Breast epithelium (tissue), 4 donors: ENCODE measurements around the gene KIDINS220. TPM values are rescaled to one million over a fixed set of nuclear protein-coding genes. Genes with fewer than 3 reads are reported as not detected.

Experiments
- DNase-seq, 2 donors: peaks; one replicate each; pipeline ENCODE4 v3.0.0-alpha.2; 2019; ENCODE audit warnings: low spot score in 2 of 2
- H3K27ac ChIP-seq, 2 donors: fragments of 200-600 bp; sonication (generic) in 1 of 2; one replicate each; pipeline ENCODE4 v1.5.1; 2016 to 2019; ENCODE audit warnings: mild to moderate bottlenecking in 1 of 2
- H3K27me3 ChIP-seq, 2 donors: fragments of 200-600 bp; sonication (generic) in 1 of 2; one replicate each; pipeline versions ENCODE4 v1.5.1 to v1.6.0; 2017 to 2019; ENCODE audit warnings: control low read depth in 1 of 2, mild to moderate bottlenecking in 1 of 2
- H3K36me3 ChIP-seq: fragments of 200-600 bp; one replicate; pipeline ENCODE4 v1.5.1; 2019
- H3K4me1 ChIP-seq, 2 donors: fragments of 200-600 bp; sonication (generic); one replicate each; pipeline ENCODE4 v1.5.1; 2016 to 2019; ENCODE audit warnings: control low read depth in 1 of 2
- H3K4me3 ChIP-seq, 3 donors: fragments of 200-600 bp; sonication (generic); 1 replicate in 2 of 3; 2 replicates in 1 of 3; pipeline ENCODE4 v1.5.1; 2016 to 2019; ENCODE audit warnings: mild to moderate bottlenecking in 3 of 3, moderate library complexity in 2 of 3
- H3K9me3 ChIP-seq, 2 donors: fragments of 200-600 bp; sonication (generic) in 1 of 2; one replicate each; pipeline ENCODE4 v1.5.1; 2016 to 2019; ENCODE audit warnings: control low read depth in 1 of 2
- POLR2A ChIP-seq: fragments of 450-650 bp; IDR thresholded peaks from one replicate; pipeline ENCODE4 v1.6.1; 2016; ENCODE audit warnings: antibody characterized with exemption, mild to moderate bottlenecking, moderate library complexity
- POLR2AphosphoS5 ChIP-seq, 3 donors: sonication (generic); formaldehyde crosslinking; IDR thresholded peaks; one replicate each; pipeline ENCODE4 v1.6.1; 2017; ENCODE audit warnings: antibody characterized with exemption in 3 of 3
- intact Hi-C: fragments of 100-400 bp; cut with DNase I; formaldehyde crosslinking; loops from one replicate; pipeline ENCODE4 v1.15.1; 2023; ENCODE audit warnings: low total_unique reads
- total RNA-seq, 3 donors: library from RNA; depleted of rRNA; stranded (reverse); fragments of >200 nt; gene quantifications; one replicate each; pipeline ENCODE4 v1.1.0, GENCODE V29; 2016
- TF ChIP-seq, protein P1 (sequence below), 3 donors: fragments of 450-650 bp; IDR thresholded peaks; one replicate each; pipeline ENCODE4 v1.5.1; 2016 to 2017; ENCODE audit warnings: antibody characterized with exemption in 3 of 3, mild to moderate bottlenecking in 3 of 3, moderate library complexity in 3 of 3

KIDINS220 gene
- total RNA-seq, 3 donors from 2014 or later: 73.1 to 120 (median 87.2) TPM

DNA sequence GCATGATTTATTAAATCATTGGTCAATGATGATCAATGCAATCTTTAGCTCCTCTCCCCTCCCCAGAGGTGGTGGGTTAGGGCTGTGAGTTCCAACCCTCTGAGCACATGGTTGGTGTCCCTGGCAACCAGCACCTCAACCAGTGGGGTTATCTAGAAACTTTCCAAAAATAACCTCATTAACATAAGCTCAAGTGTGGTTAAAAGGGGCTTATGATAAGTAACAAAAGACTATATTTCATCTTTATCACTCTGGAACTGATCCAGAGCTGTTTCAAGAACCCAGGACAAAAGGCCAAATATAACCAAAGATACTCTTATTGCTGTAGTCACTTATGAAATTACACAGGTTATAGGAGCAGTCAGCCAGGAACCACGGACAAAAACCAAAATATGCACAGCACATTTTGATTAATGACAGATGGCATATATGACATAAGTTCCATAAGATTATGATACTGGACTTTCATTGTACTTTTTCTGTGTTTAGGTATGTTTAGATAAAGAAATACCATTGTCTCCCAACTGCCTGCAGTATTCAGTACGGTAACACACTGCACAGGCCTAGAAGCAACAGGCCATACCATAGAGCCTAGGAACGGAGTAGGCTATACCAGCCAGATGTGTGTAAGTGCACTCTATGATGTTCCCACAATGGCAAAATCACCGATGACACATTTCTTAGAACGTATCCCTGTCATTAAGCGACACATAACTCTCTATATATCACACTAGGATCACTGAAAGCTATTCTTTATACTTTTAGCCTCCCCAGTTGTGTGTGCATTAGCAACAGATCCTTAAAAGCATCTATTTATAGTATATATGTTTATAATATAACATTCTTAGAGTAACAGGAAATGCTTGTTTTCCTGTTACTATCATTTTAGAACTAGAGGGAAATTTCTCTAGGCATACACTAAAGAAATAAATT, 31.9 kb downstream of the KIDINS220 start:
- Histone ChIP-seq H3K9me3 (no peaks in the 10 kb centered on the region), H3K4me3 (no peak overlapping the region), H3K27ac (peak overlapping the region in 1 of 2 donors; percentile 68), H3K4me1 (no peaks in the 10 kb centered on the region), H3K27me3 (no peaks in the 10 kb centered on the region), H3K36me3 (peaks cover 6% of the 10 kb centered on the region)
- DNase-seq: no peak
- intact Hi-C loops: no loop called here
- TF ChIP-seq, protein P1, sequence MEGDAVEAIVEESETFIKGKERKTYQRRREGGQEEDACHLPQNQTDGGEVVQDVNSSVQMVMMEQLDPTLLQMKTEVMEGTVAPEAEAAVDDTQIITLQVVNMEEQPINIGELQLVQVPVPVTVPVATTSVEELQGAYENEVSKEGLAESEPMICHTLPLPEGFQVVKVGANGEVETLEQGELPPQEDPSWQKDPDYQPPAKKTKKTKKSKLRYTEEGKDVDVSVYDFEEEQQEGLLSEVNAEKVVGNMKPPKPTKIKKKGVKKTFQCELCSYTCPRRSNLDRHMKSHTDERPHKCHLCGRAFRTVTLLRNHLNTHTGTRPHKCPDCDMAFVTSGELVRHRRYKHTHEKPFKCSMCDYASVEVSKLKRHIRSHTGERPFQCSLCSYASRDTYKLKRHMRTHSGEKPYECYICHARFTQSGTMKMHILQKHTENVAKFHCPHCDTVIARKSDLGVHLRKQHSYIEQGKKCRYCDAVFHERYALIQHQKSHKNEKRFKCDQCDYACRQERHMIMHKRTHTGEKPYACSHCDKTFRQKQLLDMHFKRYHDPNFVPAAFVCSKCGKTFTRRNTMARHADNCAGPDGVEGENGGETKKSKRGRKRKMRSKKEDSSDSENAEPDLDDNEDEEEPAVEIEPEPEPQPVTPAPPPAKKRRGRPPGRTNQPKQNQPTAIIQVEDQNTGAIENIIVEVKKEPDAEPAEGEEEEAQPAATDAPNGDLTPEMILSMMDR (IDR thresholded peaks at IDR 0.05): no peak
- no peak for TF ChIP-seq POLR2A
- TF ChIP-seq POLR2AphosphoS5 (IDR thresholded peaks at IDR 0.05): no peak

DNA sequence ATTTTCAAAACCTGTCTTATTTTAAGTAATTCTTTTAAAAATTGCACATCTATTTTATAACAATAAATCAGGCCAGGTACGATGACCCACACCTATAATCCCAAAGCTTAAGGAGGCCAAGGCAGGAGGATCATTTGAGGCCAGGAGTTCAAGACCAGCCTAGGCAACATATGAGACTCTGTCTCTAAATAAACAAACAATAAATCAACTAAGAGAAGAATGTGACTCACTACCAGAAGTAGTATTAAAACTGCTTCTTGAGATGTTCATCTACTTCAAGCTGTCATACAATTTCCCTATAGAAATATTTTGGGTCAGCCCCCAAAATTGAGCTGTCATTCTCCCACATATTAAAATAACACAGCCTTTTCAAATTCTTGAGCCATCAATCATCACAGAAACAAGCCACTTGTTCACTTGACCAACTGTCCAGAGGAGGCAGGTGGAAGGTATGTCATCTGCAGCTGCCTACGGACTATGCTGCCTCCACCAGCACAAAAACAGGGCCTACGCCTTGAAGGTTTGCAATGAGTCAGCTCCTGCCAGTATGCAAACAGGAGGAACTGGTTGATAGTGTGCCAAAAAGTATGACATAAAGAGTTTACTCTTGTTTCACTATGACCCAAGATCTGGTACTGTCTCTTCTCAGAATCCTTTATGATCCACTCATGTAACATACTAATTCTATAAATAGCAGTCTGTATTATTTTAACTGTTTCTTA, 33.6 kb downstream of the KIDINS220 start:
- Histone ChIP-seq H3K4me1 (no peaks in the 10 kb centered on the region), H3K4me3 (no peak overlapping the region), H3K27ac (peak overlapping the region; percentile 30 to 68), H3K9me3 (no peaks in the 10 kb centered on the region), H3K36me3 (peaks cover 6% of the 10 kb centered on the region), H3K27me3 (no peaks in the 10 kb centered on the region)
- TF ChIP-seq POLR2A (no peak), POLR2AphosphoS5 (IDR thresholded peaks at IDR 0.05) (peak in 1 of 3 donors; percentile 52)
- TF ChIP-seq, protein P1 (IDR thresholded peaks at IDR 0.05): peak in 1 of 3 donors; percentile 36
- intact Hi-C loops: no loop called here
- peak; percentile 55 to 58 for DNase-seq

DNA sequence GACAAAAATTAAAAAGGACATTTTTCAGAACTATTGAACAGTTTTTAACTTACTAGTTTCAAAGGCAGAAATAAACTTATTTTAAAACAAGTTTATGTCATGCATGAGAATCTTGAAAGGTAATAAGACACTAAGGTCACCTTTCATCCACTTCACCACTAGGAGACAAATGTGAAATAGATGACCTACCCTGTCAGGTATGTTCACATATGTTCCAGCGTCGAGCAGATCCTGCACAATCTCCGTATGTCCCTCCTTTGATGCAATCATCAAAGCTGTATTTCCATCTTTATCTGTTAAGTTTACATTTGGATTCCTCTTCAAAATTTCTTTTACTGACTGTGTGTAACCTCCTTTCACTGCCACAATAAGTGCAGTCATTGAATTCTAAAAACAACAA, 34.7 kb downstream of the KIDINS220 start:
- Histone ChIP-seq H3K36me3 (peaks cover 6% of the 10 kb centered on the region), H3K27ac (no peak overlapping the region), H3K9me3 (no peaks in the 10 kb centered on the region), H3K4me3 (no peak overlapping the region), H3K4me1 (no peaks in the 10 kb centered on the region), H3K27me3 (no peaks in the 10 kb centered on the region)
- DNase-seq: no peak
- TF ChIP-seq POLR2A: no peak
- TF ChIP-seq, protein P1 (IDR thresholded peaks at IDR 0.05): no peak
- TF ChIP-seq POLR2AphosphoS5 (IDR thresholded peaks at IDR 0.05): no peak
- intact Hi-C loops: no loop called here

DNA sequence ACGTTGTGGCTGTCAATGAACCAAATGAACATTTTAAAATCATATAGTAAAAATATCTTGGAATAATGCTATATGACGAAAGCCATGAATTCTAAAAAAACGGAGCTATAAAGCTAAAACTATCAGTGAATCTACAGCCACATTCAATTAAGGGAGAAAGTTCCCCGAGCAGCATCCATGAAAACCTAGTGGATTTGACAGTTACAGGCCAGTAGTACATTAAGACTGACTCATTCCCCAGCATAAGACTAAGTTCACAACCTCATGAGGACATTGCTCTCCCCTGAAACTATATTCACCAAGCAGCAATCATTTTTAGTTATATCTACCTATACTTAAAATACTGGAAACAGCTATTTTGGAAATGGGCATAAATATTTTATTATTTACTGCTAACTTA, 36.6 kb downstream of the KIDINS220 start:
- Histone ChIP-seq H3K27me3 (no peaks in the 10 kb centered on the region), H3K9me3 (no peaks in the 10 kb centered on the region), H3K36me3 (peaks cover 10% of the 10 kb centered on the region), H3K4me1 (no peaks in the 10 kb centered on the region), H3K4me3 (no peak overlapping the region), H3K27ac (no peak overlapping the region)
- intact Hi-C loops: no loop called here
- TF ChIP-seq POLR2A: no peak
- TF ChIP-seq POLR2AphosphoS5 (IDR thresholded peaks at IDR 0.05): no peak
- TF ChIP-seq, protein P1 (IDR thresholded peaks at IDR 0.05): no peak
- DNase-seq: no peak

DNA sequence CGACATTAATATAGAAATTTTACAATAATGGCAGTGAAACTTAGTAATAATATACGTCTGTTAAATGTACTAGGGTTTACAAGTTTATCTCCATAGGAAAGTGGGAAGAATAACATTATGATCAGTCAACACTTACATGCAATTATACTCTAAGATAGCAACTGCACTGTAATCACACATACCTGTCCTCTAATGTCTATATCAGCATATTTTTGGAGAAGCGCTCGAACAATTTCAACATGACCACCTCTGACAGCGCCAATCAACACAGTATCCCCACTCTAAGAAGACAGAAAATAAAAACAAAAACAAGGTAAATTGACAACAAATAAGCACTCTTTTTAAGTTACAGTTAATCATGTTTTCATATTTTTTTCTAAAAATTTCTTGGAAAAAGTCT, 37.2 kb downstream of the KIDINS220 start:
- Histone ChIP-seq H3K9me3 (no peaks in the 10 kb centered on the region), H3K27me3 (no peaks in the 10 kb centered on the region), H3K4me1 (no peaks in the 10 kb centered on the region), H3K27ac (no peak overlapping the region), H3K36me3 (peaks cover 6% of the 10 kb centered on the region), H3K4me3 (no peak overlapping the region)
- no peak for DNase-seq
- TF ChIP-seq POLR2AphosphoS5 (IDR thresholded peaks at IDR 0.05): no peak
- TF ChIP-seq, protein P1 (IDR thresholded peaks at IDR 0.05): no peak
- no peak for TF ChIP-seq POLR2A
- intact Hi-C loops: no loop called here
